Measurements from ENCODE around the gene SF3B6. TPM values are rescaled to one million over a fixed set of nuclear protein-coding genes. Genes with fewer than 3 reads are reported as not detected.

The SF3B6 gene
- total and polyA plus RNA-seq, 9 of the 15 experiments (the other 6 are each of a cell fraction or from before 2014, with no cell fraction given) = 146 to 591 (median 295) TPM

DNA sequence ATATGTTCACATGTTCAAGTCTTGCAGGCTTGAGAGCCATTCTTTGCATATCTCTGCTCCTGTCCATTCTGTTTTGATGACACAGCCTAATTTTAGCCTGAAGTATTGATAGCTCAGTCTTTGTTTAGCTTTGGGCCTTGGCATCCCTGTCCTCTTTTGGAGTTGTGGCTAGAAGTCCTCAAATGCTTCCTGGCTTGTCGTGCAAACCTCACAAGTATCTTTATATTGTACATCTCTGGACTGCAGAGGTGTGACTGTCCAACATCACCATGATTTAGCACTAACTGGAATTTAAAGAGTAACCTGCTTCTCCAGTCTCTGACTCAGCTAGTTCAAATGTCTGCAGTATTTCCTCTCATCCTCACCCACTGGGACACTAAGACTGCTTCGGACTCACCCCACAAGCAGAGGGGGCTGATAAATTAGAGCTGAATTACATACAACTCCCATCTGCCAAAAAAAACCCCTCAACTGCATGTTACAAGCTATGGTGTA is 35.3 kb upstream of the SF3B6 start (continued):
- TF ChIP-seq, protein P1, sequence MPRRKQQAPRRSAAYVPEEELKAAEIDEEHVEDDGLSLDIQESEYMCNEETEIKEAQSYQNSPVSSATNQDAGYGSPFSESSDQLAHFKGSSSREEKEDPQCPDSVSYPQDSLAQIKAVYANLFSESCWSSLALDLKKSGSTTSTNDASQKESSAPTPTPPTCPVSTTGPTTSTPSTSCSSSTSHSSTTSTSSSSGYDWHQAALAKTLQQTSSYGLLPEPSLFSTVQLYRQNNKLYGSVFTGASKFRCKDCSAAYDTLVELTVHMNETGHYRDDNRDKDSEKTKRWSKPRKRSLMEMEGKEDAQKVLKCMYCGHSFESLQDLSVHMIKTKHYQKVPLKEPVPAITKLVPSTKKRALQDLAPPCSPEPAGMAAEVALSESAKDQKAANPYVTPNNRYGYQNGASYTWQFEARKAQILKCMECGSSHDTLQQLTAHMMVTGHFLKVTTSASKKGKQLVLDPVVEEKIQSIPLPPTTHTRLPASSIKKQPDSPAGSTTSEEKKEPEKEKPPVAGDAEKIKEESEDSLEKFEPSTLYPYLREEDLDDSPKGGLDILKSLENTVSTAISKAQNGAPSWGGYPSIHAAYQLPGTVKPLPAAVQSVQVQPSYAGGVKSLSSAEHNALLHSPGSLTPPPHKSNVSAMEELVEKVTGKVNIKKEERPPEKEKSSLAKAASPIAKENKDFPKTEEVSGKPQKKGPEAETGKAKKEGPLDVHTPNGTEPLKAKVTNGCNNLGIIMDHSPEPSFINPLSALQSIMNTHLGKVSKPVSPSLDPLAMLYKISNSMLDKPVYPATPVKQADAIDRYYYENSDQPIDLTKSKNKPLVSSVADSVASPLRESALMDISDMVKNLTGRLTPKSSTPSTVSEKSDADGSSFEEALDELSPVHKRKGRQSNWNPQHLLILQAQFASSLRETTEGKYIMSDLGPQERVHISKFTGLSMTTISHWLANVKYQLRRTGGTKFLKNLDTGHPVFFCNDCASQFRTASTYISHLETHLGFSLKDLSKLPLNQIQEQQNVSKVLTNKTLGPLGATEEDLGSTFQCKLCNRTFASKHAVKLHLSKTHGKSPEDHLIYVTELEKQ (CRISPR knock-in tag; IDR thresholded peaks at IDR 0.05) = no peak
- TF ChIP-seq TCF7 (IDR thresholded peaks at IDR 0.05; ENCODE audit: borderline replicate concordance) (no peak), MEIS2 (IDR thresholded peaks at IDR 0.05; ENCODE audit: partially characterized antibody) (peak; percentile 33)

DNA sequence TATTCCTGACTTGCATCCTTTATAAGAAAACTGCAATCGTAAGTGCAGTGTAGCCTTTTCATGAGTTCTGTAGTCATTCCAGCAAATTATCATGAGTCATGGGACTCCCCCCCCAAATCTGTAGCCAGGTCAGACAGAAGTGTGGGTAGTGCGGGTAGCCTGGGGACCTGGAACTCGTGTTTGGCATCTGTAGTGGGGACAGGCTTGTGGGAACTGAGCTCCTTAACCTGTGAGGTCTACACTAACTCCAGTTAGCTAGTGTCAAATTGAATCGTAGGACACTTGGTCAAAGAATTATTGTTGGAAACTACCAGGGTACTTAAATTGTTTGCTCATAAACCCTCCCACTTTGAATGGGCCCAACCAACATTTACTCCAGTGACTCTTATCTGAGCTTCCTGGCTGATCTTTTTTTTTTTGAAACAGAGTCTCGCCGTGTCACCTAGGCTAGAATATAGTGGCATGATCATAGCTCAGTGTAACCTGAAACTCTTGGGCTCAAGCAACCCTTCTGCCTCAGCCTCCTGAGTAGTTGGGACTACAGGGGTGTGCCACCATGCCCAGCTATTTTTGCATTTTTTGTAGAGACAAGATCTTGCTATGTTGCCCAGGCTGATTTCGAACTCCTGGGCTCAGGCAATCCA is 34.7 kb upstream of the SF3B6 start:
- WGBS (ENCODE audit: insufficient coverage, low coverage, missing lambda C conversion rate) = 22% methylated on average over 7 of the region's 7 CpGs
- intact Hi-C loops (cut with micrococcal nuclease) = no loop called here
- no peaks in the 10 kb centered on the region for H4K20me1 ChIP-seq (replicated peaks; ENCODE audit: control insufficient read depth, insufficient read depth, low read length)
- ATAC-seq = peak; percentile 85
- FAIRE-seq = peak; percentile 64
- peaks cover 4 to 14% of the 10 kb centered on the region in 2 experiments; a peak in 3 of 5 replicates for H3K4me1 ChIP-seq (replicated peaks in 1 of 2; ENCODE audit: control insufficient read depth in 2 of 2, insufficient read depth in 2 of 2, low read length in 2 of 2)
- no peaks in the 10 kb centered on the region for H3K79me2 ChIP-seq (ENCODE audit: control insufficient read depth, insufficient read depth, low read length)
- CTCF ChIA-PET (ENCODE audit: low intra/inter-chr PET ratio) = no interaction called here
- H3K27me3 ChIP-seq (ENCODE audit: control insufficient read depth in 2 of 2, insufficient read depth in 2 of 2, low read length in 2 of 2) = no peaks in the 10 kb centered on the region
- peak overlapping the region; percentile 54; the same call in 2 of the 3 replicates for H3K27ac ChIP-seq (ENCODE audit: extremely low read depth, low read depth, low read length)
- peak overlapping the region; percentile 61; the same call in 1 of the 2 replicates for H3K4me2 ChIP-seq (ENCODE audit: insufficient read depth, low read length)
- BruUV-seq (replicated peaks) = no TSS peak
- H3K36me3 ChIP-seq (ENCODE audit: control insufficient read depth, insufficient read depth, low read length) = no peaks in the 10 kb centered on the region
- POLR2A ChIA-PET = interaction anchor here (0.8 to 2.7 kb wide), 6 partner anchors 8 to 57 kb away, joined by 3 to 25 read pairs (median 3); partner anchors contain the start of genes FAM228B and PFN4
- peak in 2 of 4 experiments; percentile 31 to 49 for DNase-seq (ENCODE audit: extremely low read depth in 1 of 4, low spot score in 3 of 4)
- H2AFZ ChIP-seq (ENCODE audit: low read depth, low read length) = peak overlapping the region; percentile 71
- in situ Hi-C loops (cut with MboI) = no loop called here
- H3K9me1 ChIP-seq (ENCODE audit: control insufficient read depth, insufficient read depth, low read length) = no peaks in the 10 kb centered on the region
- H3K4me3 ChIP-seq = no peak overlapping the region
- 0 out of 4 replicates have a peak overlapping the region, but pooled peaks of 1 of the 2 experiments have one; percentile 9 for H3K9ac ChIP-seq (ENCODE audit: insufficient read depth in 1 of 2, low read depth in 2 of 2, low read length in 2 of 2)
- H3K9me3 ChIP-seq (replicated peaks; ENCODE audit: control insufficient read depth, insufficient read depth, low read depth, low read length) = 0 out of 2 replicates have a peak, but pooled peaks cover 3% of the 10 kb centered on the region
- TF ChIP-seq FOXK1 (CRISPR knock-in tag; IDR thresholded peaks at IDR 0.05; ENCODE audit: borderline replicate concordance) (no peak), ZBED1 (IDR thresholded peaks at IDR 0.05) (no peak), ZNF347 (CRISPR knock-in tag; IDR thresholded peaks at IDR 0.05; ENCODE audit: low read depth) (no peak), KAT2B (IDR thresholded peaks at IDR 0.05; ENCODE audit: low read depth, low read length) (no peak)
- TF ChIP-seq, protein P2, sequence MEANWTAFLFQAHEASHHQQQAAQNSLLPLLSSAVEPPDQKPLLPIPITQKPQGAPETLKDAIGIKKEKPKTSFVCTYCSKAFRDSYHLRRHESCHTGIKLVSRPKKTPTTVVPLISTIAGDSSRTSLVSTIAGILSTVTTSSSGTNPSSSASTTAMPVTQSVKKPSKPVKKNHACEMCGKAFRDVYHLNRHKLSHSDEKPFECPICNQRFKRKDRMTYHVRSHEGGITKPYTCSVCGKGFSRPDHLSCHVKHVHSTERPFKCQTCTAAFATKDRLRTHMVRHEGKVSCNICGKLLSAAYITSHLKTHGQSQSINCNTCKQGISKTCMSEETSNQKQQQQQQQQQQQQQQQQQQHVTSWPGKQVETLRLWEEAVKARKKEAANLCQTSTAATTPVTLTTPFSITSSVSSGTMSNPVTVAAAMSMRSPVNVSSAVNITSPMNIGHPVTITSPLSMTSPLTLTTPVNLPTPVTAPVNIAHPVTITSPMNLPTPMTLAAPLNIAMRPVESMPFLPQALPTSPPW (CRISPR knock-in tag; IDR thresholded peaks at IDR 0.05) = 0 out of 2 replicates have a peak, but pooled peaks have one; percentile 19

Measured in K562 (cell line).